HG02588 (cell line): ENCODE measurements around the gene RAB20.

ENCODE experiments used
- ATAC-seq: cut with Tn5 transposase; IDR thresholded peaks from one replicate; pipeline ENCODE4 v1.9.1; 2021; ENCODE audit warnings: mild to moderate bottlenecking, moderate library complexity; ENCODE audit not compliant: unreplicated experiment

RAB20 gene

DNA sequence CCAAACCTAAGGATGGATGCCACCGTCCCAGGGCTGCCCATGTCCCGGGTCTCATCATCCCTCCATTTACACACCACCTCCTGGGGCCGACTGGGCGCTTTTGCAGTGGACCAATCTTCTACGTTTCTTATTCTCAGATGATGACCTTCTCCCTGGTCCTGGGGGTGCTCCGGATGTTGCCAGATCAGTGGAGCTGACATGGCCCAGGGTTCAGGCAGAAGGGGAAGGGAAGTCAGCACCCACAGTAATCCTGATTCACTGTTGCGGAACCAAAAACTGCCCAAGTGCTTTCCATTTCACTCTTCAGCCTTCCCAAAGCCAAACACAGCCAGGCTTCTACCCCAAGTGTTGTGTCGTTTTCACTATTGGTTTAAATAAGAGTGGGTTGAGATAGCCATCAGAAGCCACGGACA is 29.8 kb downstream of the RAB20 start:
- no peak for ATAC-seq

DNA sequence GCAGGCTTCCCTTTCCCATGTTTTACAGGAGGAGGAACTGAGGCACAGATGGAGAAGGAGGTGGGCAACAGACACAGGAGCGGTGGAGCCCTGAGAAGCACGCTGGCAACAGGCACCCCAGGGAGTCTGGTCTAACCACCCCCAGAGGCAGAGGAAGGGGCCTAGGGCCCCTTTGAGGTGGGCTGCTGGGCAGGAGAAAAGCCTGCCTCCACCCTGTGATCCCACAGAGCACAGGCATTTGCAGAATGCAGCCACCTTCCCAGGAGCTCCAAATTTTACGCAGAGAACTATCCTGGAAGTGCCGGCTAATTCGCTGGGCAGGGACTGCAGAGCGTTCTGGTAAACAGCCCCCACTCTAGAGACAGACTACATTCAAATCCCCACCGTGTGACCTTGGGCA is 30.4 kb downstream of the RAB20 start:
- ATAC-seq = no peak

DNA sequence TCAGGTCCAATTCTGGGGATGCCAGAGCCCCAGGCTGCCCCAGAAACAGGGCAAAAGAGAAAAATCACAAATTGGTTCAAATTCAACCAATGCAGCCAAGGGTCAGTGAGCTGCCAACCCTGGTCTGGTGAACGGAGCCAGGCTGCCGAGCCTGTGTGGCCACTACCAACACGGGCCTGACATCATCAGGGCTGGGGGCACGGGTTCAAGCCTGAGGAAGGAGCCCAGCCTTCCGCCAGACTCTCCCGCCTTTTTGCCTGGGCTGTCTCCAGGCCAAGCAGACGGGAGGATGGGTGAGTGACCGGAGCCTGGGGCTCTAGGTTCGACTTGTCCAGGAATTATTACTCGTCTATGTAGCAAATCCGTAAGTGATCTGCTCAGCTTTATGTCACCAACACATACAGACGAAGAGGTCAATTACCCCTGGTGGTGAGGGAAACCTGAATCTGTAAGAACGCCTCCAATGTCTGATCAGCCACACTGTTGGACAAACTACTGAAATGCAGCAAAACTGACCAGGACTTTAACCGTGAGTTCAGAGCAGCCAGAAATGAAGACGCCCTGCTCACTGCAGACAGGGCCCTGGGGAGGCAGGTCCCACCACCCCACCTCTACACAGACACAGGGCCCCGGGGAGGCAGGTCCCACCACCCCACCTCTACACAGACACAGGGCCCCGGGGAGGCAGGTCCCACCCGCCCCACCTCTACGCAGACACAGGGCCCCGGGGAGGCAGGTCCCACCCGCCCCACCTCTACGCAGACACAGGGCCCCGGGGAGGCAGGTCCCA is 31.8 kb downstream of the RAB20 start:
- ATAC-seq = no peak

DNA sequence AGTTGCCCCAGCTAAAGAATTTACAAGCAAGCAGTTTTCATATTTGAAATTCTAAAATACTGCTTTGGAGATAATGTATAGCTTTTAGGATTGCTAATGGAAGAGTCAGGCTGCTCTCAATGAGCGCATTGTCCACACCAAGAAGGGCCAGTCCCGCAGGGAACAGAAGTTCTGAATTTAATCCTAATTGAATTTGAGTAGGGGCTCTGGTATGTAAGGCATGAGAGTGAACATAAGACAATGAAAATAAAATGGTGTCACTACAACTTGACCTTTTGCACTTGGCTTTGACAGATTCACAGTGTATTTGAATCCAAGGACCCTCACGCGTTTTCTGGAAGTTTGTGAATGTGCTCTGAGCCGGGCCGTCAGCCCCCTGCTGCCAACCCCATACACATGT is 32.6 kb downstream of the RAB20 start:
- no peak for ATAC-seq

DNA sequence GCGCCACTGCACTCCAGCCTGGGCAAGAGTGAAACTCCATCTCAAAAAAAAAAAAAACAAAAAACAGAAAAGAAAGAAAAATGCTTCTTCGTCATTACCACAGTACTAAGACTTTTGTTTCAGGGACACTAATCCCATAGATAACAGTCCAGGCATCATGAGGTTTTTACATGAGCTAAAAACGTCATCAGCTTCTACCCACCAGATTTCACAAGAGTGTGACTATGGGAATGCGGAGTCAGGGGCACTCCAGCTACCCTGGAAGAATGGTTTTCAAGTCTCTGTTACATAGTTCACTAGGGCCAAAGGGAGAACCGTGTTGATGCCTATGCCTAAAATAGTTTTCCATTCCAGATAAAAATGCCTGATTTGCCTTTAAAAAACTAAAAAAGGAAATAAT is 33.2 kb downstream of the RAB20 start:
- no peak for ATAC-seq

DNA sequence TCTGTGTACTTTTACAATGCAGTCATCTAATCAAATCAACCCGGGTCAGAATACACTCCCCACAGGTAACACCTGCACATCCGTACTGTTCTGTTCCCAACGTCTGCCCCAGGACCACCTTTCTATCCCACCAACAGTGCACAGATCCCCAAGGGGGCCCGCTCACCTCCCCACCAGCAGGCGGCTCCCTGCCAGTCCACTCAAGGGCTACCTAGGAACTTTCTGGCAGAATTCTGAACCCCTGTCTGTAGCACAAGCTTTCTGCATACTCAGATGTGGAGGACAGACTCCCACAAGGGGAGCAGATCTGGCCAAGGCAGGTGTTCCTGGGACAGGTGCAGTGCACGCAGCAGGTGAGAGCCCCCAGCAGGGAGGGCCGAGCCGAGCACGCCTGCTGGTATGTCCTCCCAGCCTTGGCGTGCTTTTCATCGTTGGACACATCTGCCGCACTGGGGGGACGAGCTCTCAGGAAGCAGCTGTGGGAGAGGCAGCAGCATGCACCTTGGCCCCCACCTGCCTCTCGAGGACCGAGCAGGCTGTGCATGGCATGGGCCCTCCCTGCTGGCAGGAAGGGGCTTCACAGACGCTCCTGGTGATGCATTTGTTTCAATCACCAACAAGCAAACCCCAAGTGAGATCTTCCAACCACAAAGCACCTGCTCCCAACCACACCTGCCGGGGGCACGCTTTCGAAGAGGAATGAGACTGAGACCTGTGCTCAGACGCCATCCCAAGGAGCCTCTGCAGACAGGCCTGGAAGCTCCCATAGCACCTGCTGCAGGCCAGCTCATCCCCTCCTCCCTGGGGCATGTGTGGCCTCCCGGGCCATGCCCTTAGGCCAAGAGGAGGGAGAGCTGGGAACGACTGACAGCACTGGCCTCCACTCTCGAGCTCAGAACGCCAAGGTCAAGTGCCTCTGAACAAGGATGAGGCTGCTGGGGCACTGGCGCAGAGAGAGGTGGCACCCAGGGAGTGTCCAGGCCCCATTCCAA is 35.9 kb downstream of the RAB20 start:
- ATAC-seq = peak; percentile 61

DNA sequence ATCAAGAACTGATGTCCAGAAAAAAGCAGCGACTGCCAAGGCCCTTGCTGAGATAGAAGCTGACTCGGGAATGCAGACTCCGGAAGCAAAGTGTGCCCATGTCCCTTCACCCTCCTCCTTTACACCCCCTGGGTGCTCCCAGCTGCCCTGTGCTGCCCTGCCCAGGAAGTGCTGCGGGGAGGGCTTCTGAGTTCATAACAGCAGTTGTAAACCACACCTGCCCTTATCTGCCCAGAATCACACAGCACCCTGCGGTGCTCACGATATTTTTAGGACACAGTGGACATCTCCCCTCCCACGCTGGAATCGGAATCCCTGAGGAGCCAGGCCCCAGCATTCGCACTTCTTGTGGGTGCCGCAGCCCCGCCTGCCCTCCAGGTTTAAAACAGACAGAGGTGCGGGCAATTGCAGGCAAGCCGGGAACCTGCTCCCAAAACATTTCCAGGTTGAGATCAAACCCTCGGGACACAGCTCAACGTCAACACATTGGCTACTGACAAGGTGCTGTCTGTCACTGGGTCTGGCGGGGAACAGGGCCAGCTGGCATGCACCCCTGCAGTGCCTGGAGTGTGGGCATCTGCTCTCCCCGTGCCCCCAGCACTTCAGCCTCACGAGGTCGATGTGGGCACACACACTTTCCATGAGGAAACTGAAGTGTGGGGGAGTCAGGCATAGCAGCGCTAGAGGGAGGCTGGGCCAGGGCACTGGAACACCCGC is 36.8 kb downstream of the RAB20 start:
- ATAC-seq = no peak

DNA sequence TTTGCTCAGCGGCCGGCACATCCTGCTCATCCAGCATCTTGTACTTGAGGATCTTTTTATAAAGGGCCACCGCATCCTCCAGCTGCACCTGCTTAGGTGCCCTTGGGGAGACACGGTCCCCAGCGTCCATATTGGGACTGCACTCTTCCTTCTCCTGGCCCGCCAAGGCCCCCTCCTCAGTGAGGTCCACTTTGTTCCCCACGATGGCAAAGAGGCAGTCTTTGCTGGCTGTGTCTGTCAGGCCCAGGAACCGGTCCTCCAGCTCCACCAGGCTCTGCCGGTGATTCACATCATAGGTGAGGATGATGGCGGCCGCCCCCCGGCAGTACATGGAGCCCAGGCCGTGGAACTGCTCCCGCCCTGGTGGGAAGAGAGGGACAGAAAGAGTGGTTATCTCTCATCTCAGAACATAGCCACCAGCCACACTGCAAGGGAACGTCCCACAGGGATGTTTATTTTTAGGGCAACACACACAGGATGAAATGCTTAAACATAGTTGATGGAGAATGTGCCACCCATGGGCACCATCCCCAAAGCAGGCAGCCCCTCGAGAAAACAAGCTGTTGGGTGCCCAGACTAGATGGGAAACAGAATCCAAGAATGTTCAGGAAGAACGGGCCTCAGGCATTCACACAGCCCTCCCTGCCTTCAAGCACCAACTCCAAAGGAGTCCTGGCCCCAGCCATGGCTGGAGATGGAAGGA is 37.5 kb downstream of the RAB20 start:
- no peak for ATAC-seq

DNA sequence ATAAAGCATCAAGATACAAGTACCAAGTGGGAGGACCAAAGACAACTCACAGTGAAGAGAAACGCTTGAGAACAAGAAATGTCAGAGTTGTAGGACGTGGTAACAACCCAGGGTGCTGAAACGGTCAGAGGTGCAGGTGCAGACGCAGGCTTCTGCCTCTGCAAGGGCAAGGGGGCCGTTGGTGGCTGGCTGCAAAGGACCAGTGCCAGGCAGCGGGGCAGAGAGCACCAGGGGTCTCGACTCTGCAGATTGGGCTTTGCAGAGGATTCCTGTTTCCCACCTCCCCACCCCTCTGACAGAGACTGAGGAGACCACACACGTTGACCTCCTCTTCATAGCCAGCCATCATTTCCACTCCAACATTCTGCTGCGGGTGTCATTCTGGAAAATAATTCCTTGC is 38.3 kb downstream of the RAB20 start:
- ATAC-seq = no peak

DNA sequence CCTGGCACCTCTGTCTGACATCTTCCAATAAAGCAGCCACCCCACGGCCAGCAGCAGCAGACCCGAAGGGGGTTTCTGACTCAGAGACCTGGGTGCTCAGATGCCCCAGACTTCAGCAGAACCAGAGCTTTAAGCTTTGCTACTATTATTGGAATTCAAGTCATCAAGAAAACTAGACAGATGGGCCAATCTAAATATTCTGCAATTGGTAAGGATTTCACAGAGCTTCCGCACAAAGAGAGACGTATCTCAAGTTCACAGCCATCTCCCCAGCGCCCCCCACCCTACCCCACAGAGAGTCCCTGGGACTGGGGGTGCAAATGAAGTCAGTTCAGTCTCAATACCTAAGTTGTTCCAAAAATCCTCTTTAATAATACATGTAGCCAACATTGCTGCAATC is 38.8 kb downstream of the RAB20 start:
- no peak for ATAC-seq

DNA sequence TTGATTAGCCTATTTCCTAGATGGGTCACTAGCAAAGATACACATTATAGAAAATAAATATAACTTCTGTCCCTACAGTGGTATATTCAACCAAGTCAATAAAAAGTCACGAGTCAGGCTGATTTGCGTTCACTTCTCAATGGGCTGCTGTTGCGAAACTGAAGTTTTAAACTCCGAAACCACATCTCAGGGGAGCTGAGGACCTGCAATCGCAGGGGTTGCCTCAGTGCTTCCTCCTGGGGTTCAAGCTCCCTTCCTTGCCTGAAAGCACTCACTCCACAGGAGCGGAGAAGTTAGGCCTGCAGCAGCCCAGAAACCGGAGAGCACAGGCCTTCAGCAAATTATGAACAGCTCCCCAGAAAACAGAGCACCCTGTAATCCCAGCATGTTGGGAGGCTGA is 39.6 kb downstream of the RAB20 start:
- no peak for ATAC-seq

DNA sequence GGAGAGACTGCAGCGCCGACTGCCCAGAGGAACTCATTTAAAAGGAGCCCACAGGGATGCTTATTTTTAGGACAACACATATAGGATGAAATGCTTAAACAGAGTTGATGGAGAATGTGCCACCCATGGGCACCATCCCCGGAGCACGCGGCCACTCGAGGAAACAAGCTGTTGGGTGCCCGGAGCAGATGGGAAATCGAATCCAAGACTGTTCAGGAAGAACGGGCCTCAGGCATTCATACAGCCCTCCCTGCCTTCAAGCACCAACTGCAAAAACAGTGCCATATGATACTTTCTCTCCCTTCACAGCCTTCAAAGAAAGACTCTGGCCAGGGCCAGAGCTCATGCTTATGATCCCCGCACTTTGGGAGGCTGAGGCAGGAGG is 40.2 kb downstream of the RAB20 start:
- no peak for ATAC-seq

DNA sequence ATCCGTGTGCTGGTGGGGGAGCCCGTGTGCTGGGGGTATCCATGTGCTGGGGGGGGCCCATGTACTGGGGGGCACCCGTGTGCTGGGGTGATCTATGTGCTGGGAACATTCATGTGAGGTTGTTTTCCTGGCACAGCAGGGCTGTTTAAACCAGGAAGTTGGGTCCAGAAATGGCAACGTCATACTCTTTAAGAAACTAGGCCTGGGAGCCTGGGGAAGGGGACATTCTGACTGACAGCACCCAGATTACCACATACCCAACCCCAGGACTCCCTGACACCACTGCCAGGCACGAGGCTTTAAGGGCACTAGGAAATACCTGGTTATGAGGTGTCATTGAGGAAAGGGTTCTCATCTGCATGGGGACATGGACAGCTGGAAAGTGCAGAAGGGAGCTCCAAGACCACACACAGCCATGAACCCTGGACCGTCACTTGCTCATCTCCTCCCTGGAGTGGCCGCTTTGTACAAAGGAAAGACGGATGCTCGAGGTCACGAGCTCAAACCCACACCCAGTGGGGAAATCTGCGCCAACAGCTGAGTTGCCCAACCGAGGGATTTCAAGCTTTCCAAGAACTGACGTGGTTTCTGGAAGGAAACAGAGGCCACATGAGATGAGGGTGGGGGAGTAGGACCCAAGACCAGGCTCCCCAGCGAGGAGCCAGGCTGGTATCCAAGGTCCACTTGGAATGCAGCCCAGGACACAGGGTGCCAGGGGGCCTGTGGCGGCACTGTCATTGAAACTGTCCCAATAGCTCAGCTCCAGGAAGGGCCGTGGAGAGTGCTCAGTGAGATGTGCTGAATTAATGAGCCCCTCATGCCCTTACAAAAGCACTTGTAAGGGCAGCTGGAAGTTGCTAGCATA is 40.9 kb downstream of the RAB20 start:
- ATAC-seq = no peak

DNA sequence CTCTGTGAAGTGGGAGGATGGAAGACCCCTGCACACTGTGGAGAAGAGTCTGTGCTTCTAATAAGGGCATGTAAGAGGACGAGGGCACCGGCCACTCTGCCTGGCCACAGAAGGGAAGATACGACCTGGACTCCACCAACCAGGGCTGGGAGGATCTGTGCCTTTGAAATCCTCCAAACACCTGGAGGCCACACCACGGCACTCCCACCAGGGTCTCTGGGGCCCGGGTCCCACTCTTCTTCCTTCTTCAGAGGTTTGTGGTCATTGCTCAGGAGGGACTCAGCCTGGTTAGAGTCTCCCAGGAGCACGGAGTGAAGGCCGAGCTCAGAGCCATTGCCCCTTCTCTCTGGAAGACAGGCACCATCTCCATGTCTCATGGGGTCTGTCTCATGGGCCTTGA is 42.0 kb downstream of the RAB20 start:
- no peak for ATAC-seq

DNA sequence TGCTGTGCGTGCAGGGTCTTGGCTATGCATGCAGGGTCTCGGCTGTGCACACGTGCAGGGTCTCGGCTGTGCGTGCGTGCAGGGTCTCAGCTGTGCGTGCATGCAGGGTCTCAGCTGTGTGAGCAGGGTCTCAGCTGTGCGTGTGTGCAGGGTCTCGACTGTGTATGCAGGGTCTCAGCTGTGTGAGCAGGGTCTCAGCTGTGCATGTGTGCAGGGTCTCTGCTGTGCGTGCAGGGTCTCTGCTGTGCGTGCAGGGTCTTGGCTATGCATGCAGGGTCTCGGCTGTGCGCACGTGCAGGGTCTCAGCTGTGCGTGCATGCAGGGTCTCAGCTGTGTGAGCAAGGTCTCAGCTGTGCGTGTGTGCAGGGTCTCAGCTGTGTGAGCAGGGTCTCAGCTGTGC is 42.5 kb downstream of the RAB20 start:
- no peak for ATAC-seq

DNA sequence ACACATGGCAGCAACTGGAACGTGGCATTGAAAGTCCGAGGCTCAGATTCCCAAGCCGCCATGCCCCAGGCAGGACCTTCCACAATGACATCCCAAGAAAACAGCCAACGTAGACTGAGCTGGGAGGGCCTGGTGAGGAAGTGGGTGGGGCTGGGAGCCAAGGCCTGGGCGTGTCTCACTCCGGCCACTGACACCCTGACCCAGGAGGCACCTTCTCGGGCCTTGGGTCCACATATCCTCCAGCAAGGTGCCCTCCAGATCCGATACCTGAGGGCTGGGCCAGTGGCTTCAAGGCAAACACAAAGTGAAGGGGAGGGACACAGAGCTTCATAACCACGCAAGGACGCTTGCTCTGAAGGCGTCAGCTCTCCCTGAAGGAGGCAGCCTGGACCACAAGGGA is 43.0 kb downstream of the RAB20 start:
- ATAC-seq = no peak

DNA sequence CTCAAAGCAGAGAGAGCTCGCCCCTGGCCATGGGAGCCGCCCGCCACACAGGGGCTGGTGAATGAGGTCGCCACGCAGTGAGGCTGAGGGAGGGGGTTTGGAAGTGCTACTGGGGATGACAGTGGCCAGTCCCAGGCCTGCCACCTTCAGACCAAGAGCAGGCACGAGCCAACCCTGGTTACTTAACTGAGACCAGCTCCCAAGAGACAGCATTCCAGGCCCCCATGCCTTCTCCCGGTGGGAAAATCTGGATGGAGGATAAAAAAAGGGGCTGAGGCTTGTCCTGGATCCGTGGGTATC is 43.3 kb downstream of the RAB20 start:
- ATAC-seq = no peak

DNA sequence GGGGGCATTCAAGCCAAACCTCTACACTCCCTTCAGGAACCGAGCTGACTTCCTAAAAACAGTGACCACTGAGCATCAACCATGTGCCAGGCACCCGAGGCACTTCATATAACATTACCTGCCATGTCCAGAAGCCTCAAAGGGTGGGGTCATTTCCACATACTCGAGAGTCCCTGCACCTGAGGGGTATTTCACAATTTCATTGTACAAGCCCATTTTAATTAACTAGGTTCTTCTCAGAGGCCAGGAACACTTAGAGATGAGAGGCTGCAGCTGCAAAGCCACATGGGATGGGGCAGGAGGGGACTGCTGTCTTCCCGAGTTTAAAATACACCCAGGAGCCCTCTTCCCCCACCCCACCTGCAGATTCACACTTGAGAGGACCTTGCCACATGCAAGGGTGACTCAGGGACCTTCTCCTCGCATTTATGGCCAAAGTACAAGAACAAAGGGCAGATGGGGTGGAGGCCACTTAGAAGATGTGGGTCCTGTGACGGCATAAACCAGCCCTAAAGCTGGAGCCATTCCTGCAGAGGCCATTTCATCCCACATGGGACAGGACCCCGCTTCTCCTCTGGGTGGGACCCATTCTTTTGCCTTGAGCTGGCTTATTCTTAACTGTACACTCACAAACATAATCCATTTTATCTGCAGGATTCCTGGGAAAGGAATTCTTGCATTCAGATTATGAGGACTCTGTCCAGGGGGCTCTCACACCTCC is 43.9 kb downstream of the RAB20 start:
- no peak for ATAC-seq

DNA sequence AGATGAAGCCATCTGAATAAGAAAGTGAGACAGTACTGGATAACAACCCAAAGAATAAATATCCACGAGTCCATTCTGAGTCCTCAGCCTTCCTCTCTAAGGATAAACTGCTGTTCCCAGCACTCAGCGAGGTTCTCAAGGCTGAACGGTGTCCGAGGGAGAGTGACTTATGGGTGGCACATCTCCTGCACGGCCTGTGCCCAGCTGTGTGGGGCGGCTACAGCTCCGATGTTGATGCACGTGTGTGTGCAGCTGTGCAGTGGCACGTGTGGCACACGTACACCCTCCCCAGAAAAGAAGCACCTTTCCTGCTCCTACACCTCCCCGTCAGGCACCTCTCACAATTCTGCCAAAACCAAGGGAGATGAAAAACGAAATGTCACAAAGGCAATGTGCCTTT is 45.0 kb downstream of the RAB20 start:
- no peak for ATAC-seq
